ENCODE measurements around the gene SRGAP2.
"Not testable (repeated sequence)": the region's sequence is repeated elsewhere in the genome, so short reads cannot be mapped to it uniquely, and the experiment has no call there.

DNA sequence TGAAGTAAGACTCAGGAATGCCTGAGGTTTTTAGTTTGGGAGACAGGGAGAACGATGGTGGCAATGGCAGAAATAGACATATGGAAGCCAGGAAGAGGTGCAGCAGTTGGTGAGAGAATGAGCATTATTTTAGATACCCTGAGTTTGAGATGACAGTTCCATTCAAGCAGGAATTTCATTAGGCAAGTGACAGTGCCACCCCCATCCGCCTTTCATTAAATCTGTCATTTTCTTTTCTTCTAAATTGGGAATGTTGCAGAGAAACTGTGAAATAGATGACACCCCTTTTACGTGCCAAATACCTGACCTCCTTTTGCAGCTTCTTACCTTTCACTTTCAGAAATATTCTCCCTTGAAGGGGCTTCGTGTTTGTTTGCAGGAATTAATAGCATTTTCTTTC, 22.0 kb downstream of the SRGAP2 start:
- TF ChIP-seq, protein P1, sequence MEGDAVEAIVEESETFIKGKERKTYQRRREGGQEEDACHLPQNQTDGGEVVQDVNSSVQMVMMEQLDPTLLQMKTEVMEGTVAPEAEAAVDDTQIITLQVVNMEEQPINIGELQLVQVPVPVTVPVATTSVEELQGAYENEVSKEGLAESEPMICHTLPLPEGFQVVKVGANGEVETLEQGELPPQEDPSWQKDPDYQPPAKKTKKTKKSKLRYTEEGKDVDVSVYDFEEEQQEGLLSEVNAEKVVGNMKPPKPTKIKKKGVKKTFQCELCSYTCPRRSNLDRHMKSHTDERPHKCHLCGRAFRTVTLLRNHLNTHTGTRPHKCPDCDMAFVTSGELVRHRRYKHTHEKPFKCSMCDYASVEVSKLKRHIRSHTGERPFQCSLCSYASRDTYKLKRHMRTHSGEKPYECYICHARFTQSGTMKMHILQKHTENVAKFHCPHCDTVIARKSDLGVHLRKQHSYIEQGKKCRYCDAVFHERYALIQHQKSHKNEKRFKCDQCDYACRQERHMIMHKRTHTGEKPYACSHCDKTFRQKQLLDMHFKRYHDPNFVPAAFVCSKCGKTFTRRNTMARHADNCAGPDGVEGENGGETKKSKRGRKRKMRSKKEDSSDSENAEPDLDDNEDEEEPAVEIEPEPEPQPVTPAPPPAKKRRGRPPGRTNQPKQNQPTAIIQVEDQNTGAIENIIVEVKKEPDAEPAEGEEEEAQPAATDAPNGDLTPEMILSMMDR (conservative IDR thresholded peaks at IDR 0.05 in 1 of 2, IDR thresholded peaks at IDR 0.05 in 1 of 2; ENCODE audit: extremely low read depth in 1 of 2, insufficient read depth in 1 of 2, low read depth in 1 of 2, low read length in 2 of 2): not testable (repeated sequence)
- not testable (repeated sequence) for TF ChIP-seq EZH2 (IDR thresholded peaks at IDR 0.05; ENCODE audit: borderline replicate concordance, low read length)
